ENCODE measurements around the gene LRRC8D. TPM values are rescaled to one million over a fixed set of nuclear protein-coding genes. Genes with fewer than 3 reads are reported as not detected.
"Not testable (repeated sequence)": the region's sequence is repeated elsewhere in the genome, so short reads cannot be mapped to it uniquely, and the experiment has no call there.

LRRC8D gene
- total RNA-seq, 1 donor from 2014 or later = 31.4 TPM

DNA sequence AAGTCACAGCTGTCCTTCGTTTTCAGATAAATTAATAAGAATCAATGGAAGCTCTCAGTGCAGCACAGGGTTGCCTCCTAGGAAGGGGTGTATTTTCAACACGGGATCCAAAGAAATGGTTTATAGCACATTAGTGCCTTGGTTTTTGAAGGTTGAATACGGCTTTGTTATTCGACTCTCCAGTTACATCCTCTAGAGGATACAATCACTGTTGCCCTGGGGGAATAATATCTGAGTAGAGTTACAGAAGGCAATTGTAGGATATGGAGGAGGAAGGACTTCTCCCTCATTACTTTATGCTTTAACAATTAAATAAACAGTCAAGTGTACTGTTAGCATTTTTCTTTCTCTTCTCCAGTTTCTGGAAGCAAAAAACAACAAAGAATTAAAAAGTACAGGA lies 159.8 kb downstream of the LRRC8D start:
- FAIRE-seq (no peak), DNase-seq (ENCODE audit: low spot score in 2 of 2) (no peak)

DNA sequence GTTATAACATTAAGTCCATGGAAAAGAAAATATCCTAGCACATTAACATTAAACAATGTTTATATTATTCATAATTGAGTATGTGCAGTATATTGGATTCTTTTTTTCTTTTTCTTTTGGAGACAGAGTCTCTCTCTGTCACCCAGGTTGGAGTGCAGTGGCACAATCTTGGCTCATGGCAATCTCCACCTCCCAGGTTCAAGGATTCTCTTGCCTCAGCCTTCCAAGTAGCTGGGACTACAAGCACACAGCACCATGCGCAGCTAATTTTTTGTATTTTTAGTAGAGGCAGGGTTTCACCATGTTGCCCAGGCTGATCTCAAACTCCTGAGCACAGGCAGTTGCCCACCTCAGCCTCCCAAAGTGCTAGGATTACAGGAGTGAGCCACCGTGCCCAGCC lies 162.0 kb downstream of the LRRC8D start:
- not testable (repeated sequence) for DNase-seq (ENCODE audit: low spot score in 2 of 2); FAIRE-seq

DNA sequence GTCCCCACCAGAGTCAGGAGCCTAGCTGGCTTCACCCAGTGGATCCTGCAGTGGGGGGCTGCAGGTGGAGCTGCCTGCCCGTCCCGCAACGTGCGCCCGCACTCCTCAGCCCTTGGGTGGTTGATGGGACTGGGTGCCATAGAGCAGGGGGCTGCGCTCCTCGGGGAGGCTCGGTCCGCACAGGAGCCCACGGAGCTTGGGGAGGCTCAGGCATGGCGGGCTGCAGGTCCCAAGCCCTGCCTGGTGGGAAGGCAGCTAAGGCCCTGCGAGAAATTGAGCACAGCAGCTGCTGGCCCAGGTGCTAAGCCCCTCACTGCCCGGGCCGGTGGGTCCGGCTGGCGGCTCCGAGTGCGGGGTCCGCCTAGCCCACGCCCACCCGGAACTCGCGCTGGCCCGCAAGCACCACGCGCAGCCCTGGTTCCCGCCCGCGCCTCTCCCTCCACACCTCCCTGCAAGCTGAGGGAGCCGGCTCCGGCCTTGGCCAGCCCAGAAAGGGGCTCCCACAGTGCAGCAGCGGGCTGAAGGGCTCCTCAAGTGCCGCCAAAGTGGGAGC lies 163.8 kb downstream of the LRRC8D start:
- DNase-seq (ENCODE audit: low spot score in 2 of 2); FAIRE-seq: not testable (repeated sequence)

DNA sequence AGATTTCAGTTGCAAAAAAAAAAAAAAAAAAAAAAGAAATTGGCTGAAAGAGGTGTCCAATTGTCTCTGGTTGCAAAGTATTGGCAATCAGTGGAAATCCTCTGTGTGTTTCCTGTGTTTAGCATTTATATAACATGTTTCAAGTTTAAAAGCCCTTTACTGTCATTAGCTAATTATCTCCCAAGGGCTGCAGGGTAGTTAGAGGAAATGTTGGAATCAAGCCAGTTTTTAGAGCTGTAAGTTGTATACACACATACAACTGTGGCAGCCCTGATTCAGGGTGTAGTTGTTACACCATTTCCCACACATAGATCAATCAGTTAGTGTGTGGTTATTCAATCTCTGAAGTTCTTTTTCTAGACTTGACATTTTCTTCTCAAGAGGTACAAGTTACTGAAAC lies 165.2 kb downstream of the LRRC8D start:
- DNase-seq (ENCODE audit: low spot score in 2 of 2) = no peak
- no peak for FAIRE-seq

Other genes starting within 250 kb of the LRRC8D start
- 6.9 TPM for gene LRRC8C, start 187.9 kb upstream of the LRRC8D start, total RNA-seq
- gene ZNF326, start 174.1 kb downstream of the LRRC8D start, total RNA-seq = 19.2 TPM